Lower leg skin (tissue), 3 donors: Measurements from ENCODE around the gene GREB1.

Source experiments
- POLR2A ChIP-seq, 2 donors: fragments of 450-650 bp; IDR thresholded peaks; one replicate each; pipeline ENCODE4 v1.6.1; 2016 to 2017; ENCODE audit warnings: antibody characterized with exemption in 2 of 2, mild to moderate bottlenecking in 1 of 2, moderate library complexity in 1 of 2
- TF ChIP-seq, protein P1 (sequence below), 3 donors: fragments of 450-650 bp; IDR thresholded peaks; one replicate each; pipeline ENCODE4 v1.5.1; 2016; ENCODE audit warnings: antibody characterized with exemption in 3 of 3, mild to moderate bottlenecking in 3 of 3, moderate library complexity in 2 of 3

DNA sequence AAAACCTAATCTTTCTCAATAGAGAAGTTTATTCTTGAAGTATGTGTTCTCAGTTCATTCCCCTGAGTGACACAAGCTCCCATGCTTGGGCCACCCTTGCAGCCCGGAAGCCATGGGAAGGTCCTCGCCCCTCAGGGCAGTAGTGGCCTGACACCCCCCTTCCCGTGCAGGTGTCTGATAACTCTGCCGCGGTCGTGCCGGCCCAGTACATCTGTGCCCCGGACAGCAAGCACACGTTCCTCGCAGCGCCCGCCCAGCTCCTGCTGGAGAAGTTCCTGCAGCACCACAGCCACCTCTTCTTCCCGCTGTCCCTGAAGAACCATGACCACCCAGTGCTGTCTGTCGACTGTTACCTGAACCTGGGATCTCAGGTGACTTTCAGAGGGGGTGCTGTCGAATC lies 103.7 kb downstream of the GREB1 start:
- TF ChIP-seq, protein P1, sequence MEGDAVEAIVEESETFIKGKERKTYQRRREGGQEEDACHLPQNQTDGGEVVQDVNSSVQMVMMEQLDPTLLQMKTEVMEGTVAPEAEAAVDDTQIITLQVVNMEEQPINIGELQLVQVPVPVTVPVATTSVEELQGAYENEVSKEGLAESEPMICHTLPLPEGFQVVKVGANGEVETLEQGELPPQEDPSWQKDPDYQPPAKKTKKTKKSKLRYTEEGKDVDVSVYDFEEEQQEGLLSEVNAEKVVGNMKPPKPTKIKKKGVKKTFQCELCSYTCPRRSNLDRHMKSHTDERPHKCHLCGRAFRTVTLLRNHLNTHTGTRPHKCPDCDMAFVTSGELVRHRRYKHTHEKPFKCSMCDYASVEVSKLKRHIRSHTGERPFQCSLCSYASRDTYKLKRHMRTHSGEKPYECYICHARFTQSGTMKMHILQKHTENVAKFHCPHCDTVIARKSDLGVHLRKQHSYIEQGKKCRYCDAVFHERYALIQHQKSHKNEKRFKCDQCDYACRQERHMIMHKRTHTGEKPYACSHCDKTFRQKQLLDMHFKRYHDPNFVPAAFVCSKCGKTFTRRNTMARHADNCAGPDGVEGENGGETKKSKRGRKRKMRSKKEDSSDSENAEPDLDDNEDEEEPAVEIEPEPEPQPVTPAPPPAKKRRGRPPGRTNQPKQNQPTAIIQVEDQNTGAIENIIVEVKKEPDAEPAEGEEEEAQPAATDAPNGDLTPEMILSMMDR (IDR thresholded peaks at IDR 0.05): no peak
- TF ChIP-seq POLR2A (IDR thresholded peaks at IDR 0.05): no peak
